HCT116 (cell line): ENCODE data around the gene IRAK2. TPM values are rescaled to one million over a fixed set of nuclear protein-coding genes. Genes with fewer than 3 reads are reported as not detected.

Source experiments
- ATAC-seq: fragments of 200-7000 bp; cut with Tn5 transposase; 2 replicates; pipeline ENCODE4 v1.9.1; 2020; ENCODE audit warnings: mild to moderate bottlenecking, moderate library complexity
- BruUV-seq: library from RNA; stranded (reverse); fragments of 400-500 nt; replicated peaks from 2 replicates; lab custom pipeline; 2021; lab: Mats Ljungman, UMichigan
- CTCF ChIA-PET: fragments of 300-600 bp; sonication (Branson Sonifier 250); formaldehyde crosslinking; loops from one replicate; lab custom pipeline; 2021; ENCODE audit warnings: antibody characterized with exemption; lab: Charles Lee
- POLR2A ChIA-PET: fragments of 300-600, 350-600 bp; sonication (Branson Sonifier 250); formaldehyde crosslinking; loops from one replicate; lab custom pipeline; 2021; ENCODE audit warnings: antibody characterized with exemption; lab: Charles Lee
- RAD21 ChIA-PET, 2 experiments: fragments of 300-600 bp; sonication (Branson Sonifier 250); formaldehyde crosslinking; loops; one replicate each; lab custom pipeline; 2023; ENCODE audit warnings: low total read pairs in 2 of 2; ENCODE audit not compliant: uncharacterized antibody in 2 of 2, unreplicated experiment in 2 of 2, low non-redundant PET in 1 of 2; lab: Charles Lee
- DNase-seq: peaks from one replicate; pipeline ENCODE4 v3.0.0-alpha.2; 2010; ENCODE audit warnings: low read depth, low spot score
- H2AFZ ChIP-seq: fragments of 200-600 bp; shearing (Covaris generic), sonication (generic); 2 replicates; pipeline ENCODE4 v1.6.1; 2017; ENCODE audit warnings: low read depth, mixed run types, mixed read lengths, antibody characterized with exemption, low read length; ENCODE audit not compliant: poor library complexity, severe bottlenecking
- H3K27ac ChIP-seq: 2 replicates; pipeline ENCODE4 v1.5.1; 2012; ENCODE audit warnings: low read depth, low read length
- H3K27me3 ChIP-seq: fragments of 200-600 bp; sonication (generic); 2 replicates; pipeline ENCODE4 v1.6.1; 2016; ENCODE audit warnings: mixed run types, low read length, mixed read lengths; ENCODE audit not compliant: insufficient read depth
- H3K36me3 ChIP-seq, 2 experiments: fragments of 200-500 bp in 1 of 2; fragments of 200-600 bp in 1 of 2; sonication (Bioruptor generic) in 1 of 2; sonication (generic) in 1 of 2; 2 replicates each; pipeline versions ENCODE4 v1.5.1 to v1.6.1; 2014 to 2016; ENCODE audit warnings: low read length in 2 of 2, inconsistent platforms in 1 of 2, mixed read lengths in 1 of 2, mixed run types in 1 of 2; ENCODE audit not compliant: insufficient read depth in 2 of 2, control insufficient read depth in 1 of 2
- H3K4me1 ChIP-seq, 2 experiments: fragments of 200-600 bp in 1 of 2; sonication (generic) in 1 of 2; 2 replicates each; pipeline versions ENCODE4 v1.5.1 to v1.6.1; 2012 to 2017; ENCODE audit warnings: low read length in 2 of 2, inconsistent platforms in 1 of 2, mild to moderate bottlenecking in 1 of 2, mixed read lengths in 1 of 2, mixed run types in 1 of 2, moderate library complexity in 1 of 2; ENCODE audit not compliant: insufficient read depth in 2 of 2, control insufficient read depth in 1 of 2
- H3K4me2 ChIP-seq: fragments of 200-600 bp; sonication (generic); 2 replicates; pipeline ENCODE4 v1.6.1; 2017; ENCODE audit warnings: mixed run types, low read length, mixed read lengths
- H3K4me3 ChIP-seq, 2 experiments: fragments of 200-600 bp in 1 of 2; sonication (generic) in 1 of 2; replicated peaks in 1 of 2; 2 replicates each; pipeline ENCODE4 v1.5.1; 2011 to 2016; ENCODE audit warnings: low read length in 2 of 2, control low read depth in 1 of 2, low read depth in 1 of 2, mild to moderate bottlenecking in 1 of 2, mixed read lengths in 1 of 2, mixed run types in 1 of 2
- H3K79me2 ChIP-seq: fragments of 200-600 bp; sonication (generic); 2 replicates; pipeline ENCODE4 v1.6.1; 2017; ENCODE audit warnings: mild to moderate bottlenecking, mixed run types, low read length, moderate library complexity, mixed read lengths; ENCODE audit not compliant: insufficient read depth
- H3K9ac ChIP-seq: fragments of 200-600 bp; sonication (generic); 2 replicates; pipeline ENCODE4 v1.6.1; 2016; ENCODE audit warnings: low read length, mixed read lengths
- H3K9me2 ChIP-seq: fragments of 200-600 bp; sonication (generic), shearing (Covaris generic); 2 replicates; pipeline ENCODE4 v1.6.1; 2017; ENCODE audit warnings: mixed run types, mild to moderate bottlenecking, moderate library complexity; ENCODE audit not compliant: insufficient read depth
- H3K9me3 ChIP-seq, 2 experiments: fragments of 200-500 bp in 1 of 2; fragments of 200-600 bp in 1 of 2; sonication (Bioruptor generic) in 1 of 2; sonication (generic) in 1 of 2; 2 replicates each; pipeline ENCODE4 v1.6.1; 2014 to 2017; ENCODE audit warnings: low read length in 2 of 2, mixed read lengths in 2 of 2, inconsistent platforms in 1 of 2, low read depth in 1 of 2, mild to moderate bottlenecking in 1 of 2, mixed run types in 1 of 2, moderate library complexity in 1 of 2; ENCODE audit not compliant: control insufficient read depth in 1 of 2, insufficient read depth in 1 of 2
- H4K20me1 ChIP-seq: fragments of 200-600 bp; sonication (generic), shearing (Covaris generic); 2 replicates; pipeline ENCODE4 v1.6.1; 2017; ENCODE audit warnings: mixed run types, mild to moderate bottlenecking, moderate library complexity; ENCODE audit not compliant: insufficient read depth
- CBX3 ChIP-seq: IDR thresholded peaks from 2 replicates; pipeline ENCODE4 v1.6.1; 2012; ENCODE audit warnings: low read depth
- ELF1 ChIP-seq: IDR thresholded peaks from 2 replicates; pipeline ENCODE4 v1.6.1; 2012; ENCODE audit warnings: low read depth, borderline replicate concordance
- EZH2phosphoT487 ChIP-seq: fragments of 200-600 bp; IDR thresholded peaks from 2 replicates; pipeline ENCODE4 v1.6.1; 2018; ENCODE audit warnings: antibody characterized with exemption, borderline replicate concordance
- FOSL1 ChIP-seq: IDR thresholded peaks from 2 replicates; pipeline ENCODE4 v1.6.1; 2012; ENCODE audit warnings: low read depth
- JUND ChIP-seq: IDR thresholded peaks from 2 replicates; pipeline ENCODE4 v1.6.1; 2012
- SIN3A ChIP-seq: IDR thresholded peaks from 2 replicates; pipeline ENCODE4 v1.6.1; 2012; ENCODE audit warnings: low read depth
- SP1 ChIP-seq: IDR thresholded peaks from 2 replicates; pipeline ENCODE4 v1.6.1; 2012; ENCODE audit warnings: low read depth
- SRF ChIP-seq: IDR thresholded peaks from 2 replicates; pipeline ENCODE4 v1.6.1; 2012; ENCODE audit warnings: low read depth
- TCF7L2 ChIP-seq: IDR thresholded peaks from 2 replicates; pipeline ENCODE4 v1.7.0; 2011; ENCODE audit warnings: borderline replicate concordance, inconsistent platforms; ENCODE audit not compliant: insufficient read depth, insufficient read length; ENCODE audit errors: extremely low read depth
- ZFX ChIP-seq: fragments of 450-650 bp; IDR thresholded peaks from 2 replicates; pipeline ENCODE4 v1.6.1; 2017
- ZNF274 ChIP-seq: fragments of 200-500 bp; sonication (Bioruptor generic); IDR thresholded peaks from 2 replicates; pipeline ENCODE4 v1.6.1; 2014; ENCODE audit warnings: mild to moderate bottlenecking, low read depth, low read length, inconsistent platforms
- intact Hi-C: fragments of 100-400 bp; cut with micrococcal nuclease; formaldehyde crosslinking; loops from 2 replicates; pipeline ENCODE4 v1.10.0; 2022
- total RNA-seq: library from RNA; stranded (reverse); gene quantifications from one replicate; pipeline ENCODE4 v1.2.1, GENCODE V29; 2021; ENCODE audit not compliant: unreplicated experiment
- TF ChIP-seq, protein P1 (sequence below): IDR thresholded peaks from 2 replicates; pipeline ENCODE4 v1.6.1; 2012; ENCODE audit warnings: low read depth
- TF ChIP-seq, protein P2 (sequence below): IDR thresholded peaks from 2 replicates; pipeline ENCODE4 v1.6.1; 2012
- TF ChIP-seq, protein P3 (sequence below): IDR thresholded peaks from 2 replicates; pipeline ENCODE4 v1.6.1; 2012
- TF ChIP-seq, protein P4 (sequence below), 3 experiments: fragments of 200-600 bp in 1 of 3; sonication (generic) in 1 of 3; IDR thresholded peaks in 2 of 3; conservative IDR thresholded peaks in 1 of 3; 2 replicates each; pipeline ENCODE4 v1.5.1; 2012 to 2017; ENCODE audit warnings: low read depth in 2 of 3, low read length in 2 of 3, antibody characterized with exemption in 1 of 3, borderline replicate concordance in 1 of 3, control low read depth in 1 of 3, mild to moderate bottlenecking in 1 of 3, mixed read lengths in 1 of 3, mixed run types in 1 of 3, moderate library complexity in 1 of 3; ENCODE audit not compliant: insufficient read depth in 1 of 3

IRAK2 gene
- total RNA-seq, 1 experiment from 2014 or later: 3.6 TPM

DNA sequence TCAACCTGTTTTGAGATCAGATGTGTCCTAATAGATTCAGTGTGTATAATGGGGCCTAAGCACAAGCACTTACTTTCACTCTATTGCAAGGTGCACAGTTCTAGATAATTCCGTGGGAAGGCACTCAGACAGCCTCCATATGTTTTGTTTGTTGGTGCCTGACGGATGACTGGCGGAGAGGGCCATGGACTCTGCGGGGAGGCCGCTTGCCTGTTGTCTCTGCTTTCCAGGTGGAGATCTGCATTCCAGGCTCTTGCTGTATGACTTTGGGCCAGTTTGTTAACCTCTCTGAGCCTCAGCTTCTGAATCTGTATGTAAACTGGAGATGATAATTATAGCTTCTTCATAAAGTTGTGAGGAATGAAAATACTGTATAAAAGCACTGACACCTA lies 1.5 kb downstream of the IRAK2 start:
- peaks cover 2 to 12% of the 10 kb centered on the region in 2 experiments; a peak in 1 of 4 replicates for H3K4me1 ChIP-seq
- no peak overlapping the region for H3K27ac ChIP-seq
- BruUV-seq: TSS peak; percentile 41
- H3K4me3 ChIP-seq: no peak overlapping the region
- RAD21 ChIA-PET: interaction anchor here in 1 of 2 experiments (0.6 kb wide), 1 partner anchor 57 kb away, joined by 4 read pairs; no protein-coding TSS in a partner anchor
- POLR2A ChIA-PET: interaction anchor here (0.9 kb wide), 1 partner anchor 26 kb away, joined by 3 read pairs; no protein-coding TSS in a partner anchor
- TF ChIP-seq SRF (no peak), CBX3 (no peak), ZNF274 (no peak), SIN3A (no peak), ZFX (no peak), ELF1 (no peak), TCF7L2 (no peak), EZH2phosphoT487 (no peak), SP1 (no peak), JUND (no peak), FOSL1 (no peak)
- TF ChIP-seq, protein P1, sequence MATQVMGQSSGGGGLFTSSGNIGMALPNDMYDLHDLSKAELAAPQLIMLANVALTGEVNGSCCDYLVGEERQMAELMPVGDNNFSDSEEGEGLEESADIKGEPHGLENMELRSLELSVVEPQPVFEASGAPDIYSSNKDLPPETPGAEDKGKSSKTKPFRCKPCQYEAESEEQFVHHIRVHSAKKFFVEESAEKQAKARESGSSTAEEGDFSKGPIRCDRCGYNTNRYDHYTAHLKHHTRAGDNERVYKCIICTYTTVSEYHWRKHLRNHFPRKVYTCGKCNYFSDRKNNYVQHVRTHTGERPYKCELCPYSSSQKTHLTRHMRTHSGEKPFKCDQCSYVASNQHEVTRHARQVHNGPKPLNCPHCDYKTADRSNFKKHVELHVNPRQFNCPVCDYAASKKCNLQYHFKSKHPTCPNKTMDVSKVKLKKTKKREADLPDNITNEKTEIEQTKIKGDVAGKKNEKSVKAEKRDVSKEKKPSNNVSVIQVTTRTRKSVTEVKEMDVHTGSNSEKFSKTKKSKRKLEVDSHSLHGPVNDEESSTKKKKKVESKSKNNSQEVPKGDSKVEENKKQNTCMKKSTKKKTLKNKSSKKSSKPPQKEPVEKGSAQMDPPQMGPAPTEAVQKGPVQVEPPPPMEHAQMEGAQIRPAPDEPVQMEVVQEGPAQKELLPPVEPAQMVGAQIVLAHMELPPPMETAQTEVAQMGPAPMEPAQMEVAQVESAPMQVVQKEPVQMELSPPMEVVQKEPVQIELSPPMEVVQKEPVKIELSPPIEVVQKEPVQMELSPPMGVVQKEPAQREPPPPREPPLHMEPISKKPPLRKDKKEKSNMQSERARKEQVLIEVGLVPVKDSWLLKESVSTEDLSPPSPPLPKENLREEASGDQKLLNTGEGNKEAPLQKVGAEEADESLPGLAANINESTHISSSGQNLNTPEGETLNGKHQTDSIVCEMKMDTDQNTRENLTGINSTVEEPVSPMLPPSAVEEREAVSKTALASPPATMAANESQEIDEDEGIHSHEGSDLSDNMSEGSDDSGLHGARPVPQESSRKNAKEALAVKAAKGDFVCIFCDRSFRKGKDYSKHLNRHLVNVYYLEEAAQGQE: no peak
- TF ChIP-seq, protein P2, sequence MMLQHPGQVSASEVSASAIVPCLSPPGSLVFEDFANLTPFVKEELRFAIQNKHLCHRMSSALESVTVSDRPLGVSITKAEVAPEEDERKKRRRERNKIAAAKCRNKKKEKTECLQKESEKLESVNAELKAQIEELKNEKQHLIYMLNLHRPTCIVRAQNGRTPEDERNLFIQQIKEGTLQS: no peak
- TF ChIP-seq, protein P3, sequence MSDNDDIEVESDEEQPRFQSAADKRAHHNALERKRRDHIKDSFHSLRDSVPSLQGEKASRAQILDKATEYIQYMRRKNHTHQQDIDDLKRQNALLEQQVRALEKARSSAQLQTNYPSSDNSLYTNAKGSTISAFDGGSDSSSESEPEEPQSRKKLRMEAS: no peak
- TF ChIP-seq, protein P4, sequence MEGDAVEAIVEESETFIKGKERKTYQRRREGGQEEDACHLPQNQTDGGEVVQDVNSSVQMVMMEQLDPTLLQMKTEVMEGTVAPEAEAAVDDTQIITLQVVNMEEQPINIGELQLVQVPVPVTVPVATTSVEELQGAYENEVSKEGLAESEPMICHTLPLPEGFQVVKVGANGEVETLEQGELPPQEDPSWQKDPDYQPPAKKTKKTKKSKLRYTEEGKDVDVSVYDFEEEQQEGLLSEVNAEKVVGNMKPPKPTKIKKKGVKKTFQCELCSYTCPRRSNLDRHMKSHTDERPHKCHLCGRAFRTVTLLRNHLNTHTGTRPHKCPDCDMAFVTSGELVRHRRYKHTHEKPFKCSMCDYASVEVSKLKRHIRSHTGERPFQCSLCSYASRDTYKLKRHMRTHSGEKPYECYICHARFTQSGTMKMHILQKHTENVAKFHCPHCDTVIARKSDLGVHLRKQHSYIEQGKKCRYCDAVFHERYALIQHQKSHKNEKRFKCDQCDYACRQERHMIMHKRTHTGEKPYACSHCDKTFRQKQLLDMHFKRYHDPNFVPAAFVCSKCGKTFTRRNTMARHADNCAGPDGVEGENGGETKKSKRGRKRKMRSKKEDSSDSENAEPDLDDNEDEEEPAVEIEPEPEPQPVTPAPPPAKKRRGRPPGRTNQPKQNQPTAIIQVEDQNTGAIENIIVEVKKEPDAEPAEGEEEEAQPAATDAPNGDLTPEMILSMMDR (IDR thresholded peaks at IDR 0.05 in 2 of 3, conservative IDR thresholded peaks at IDR 0.05 in 1 of 3; ENCODE audit: borderline replicate concordance in 1 of 3, insufficient read depth in 1 of 3, low read depth in 2 of 3, low read length in 2 of 3): no peak
- no peaks in the 10 kb centered on the region for H3K36me3 ChIP-seq
- CTCF ChIA-PET: no interaction called here
- no peak overlapping the region for H3K9ac ChIP-seq
- no peak overlapping the region for H3K4me2 ChIP-seq
- H3K9me3 ChIP-seq: no peaks in the 10 kb centered on the region
- DNase-seq (no peak), ATAC-seq (no peak)
- intact Hi-C loops: no loop called here
- no peaks in the 10 kb centered on the region for H3K27me3 ChIP-seq
- no peaks in the 10 kb centered on the region for H4K20me1 ChIP-seq
- H3K9me2 ChIP-seq: no peaks in the 10 kb centered on the region
- no peak overlapping the region for H2AFZ ChIP-seq
- H3K79me2 ChIP-seq: no peaks in the 10 kb centered on the region
